OCI-LY7 (cell line): ENCODE measurements around the gene EED. TPM values are rescaled to one million over a fixed set of nuclear protein-coding genes. Genes with fewer than 3 reads are reported as not detected.
"Not testable (repeated sequence)": the region's sequence is repeated elsewhere in the genome, so short reads cannot be mapped to it uniquely, and the experiment has no call there.

ENCODE experiments used
- BruUV-seq: library from RNA; stranded (reverse); fragments of 400-500 nt; replicated peaks from 2 replicates; lab custom pipeline; 2021; lab: Mats Ljungman, UMichigan
- CTCF ChIA-PET: fragments of 300-600 bp; sonication (Branson Sonifier 250); formaldehyde crosslinking; loops from one replicate; lab custom pipeline; 2022; ENCODE audit warnings: antibody characterized with exemption; ENCODE audit not compliant: unreplicated experiment; lab: Charles Lee
- POLR2A ChIA-PET: fragments of 300-600 bp; sonication (Branson Sonifier 250); formaldehyde crosslinking; loops from one replicate; lab custom pipeline; 2022; ENCODE audit warnings: antibody characterized with exemption; lab: Charles Lee
- DNase-seq: peaks from one replicate; pipeline ENCODE4 v3.0.0-alpha.2; 2015; ENCODE audit warnings: low spot score
- H2AFZ ChIP-seq: fragments of 200-600 bp; sonication (generic), shearing (Covaris generic); 2 replicates; pipeline ENCODE4 v1.6.1; 2014; ENCODE audit warnings: mild to moderate bottlenecking, antibody characterized with exemption, low read length, moderate library complexity
- H3K27ac ChIP-seq: fragments of 200-600 bp; sonication (generic); 2 replicates; pipeline ENCODE4 v1.5.1; 2014; ENCODE audit warnings: mixed run types, low read depth, mild to moderate bottlenecking, moderate library complexity, low read length, inconsistent platforms; ENCODE audit not compliant: poor library complexity, severe bottlenecking
- H3K36me3 ChIP-seq: fragments of 200-600 bp; sonication (generic); 2 replicates; pipeline ENCODE4 v1.6.1; 2014; ENCODE audit warnings: mild to moderate bottlenecking, antibody characterized with exemption, low read length, moderate library complexity, mixed read lengths; ENCODE audit not compliant: insufficient read depth
- H3K4me1 ChIP-seq: fragments of 200-600 bp; sonication (generic); 2 replicates; pipeline ENCODE4 v1.5.1; 2014; ENCODE audit warnings: mild to moderate bottlenecking, low read length; ENCODE audit not compliant: insufficient read depth, poor library complexity, severe bottlenecking
- H3K4me2 ChIP-seq: fragments of 200-600 bp; sonication (generic); 2 replicates; pipeline ENCODE4 v1.6.1; 2014; ENCODE audit warnings: mild to moderate bottlenecking, low read length
- H3K4me3 ChIP-seq: fragments of 200-600 bp; sonication (generic); 2 replicates; pipeline ENCODE4 v1.5.1; 2014; ENCODE audit warnings: mild to moderate bottlenecking, low read depth, low read length; ENCODE audit not compliant: poor library complexity, severe bottlenecking
- H3K79me2 ChIP-seq: fragments of 200-600 bp; sonication (generic); 2 replicates; pipeline ENCODE4 v1.6.1; 2016; ENCODE audit warnings: low read depth, mild to moderate bottlenecking, low read length, moderate library complexity, mixed read lengths; ENCODE audit not compliant: insufficient read depth
- H3K9me2 ChIP-seq: fragments of 200-600 bp; sonication (generic); 2 replicates; pipeline ENCODE4 v1.6.1; 2016; ENCODE audit warnings: mild to moderate bottlenecking, low read length, mixed read lengths; ENCODE audit not compliant: insufficient read depth
- H3K9me3 ChIP-seq: fragments of 200-600 bp; sonication (generic); 2 replicates; pipeline ENCODE4 v1.6.1; 2014; ENCODE audit warnings: mild to moderate bottlenecking, mixed run types, low read length, mixed read lengths
- H4K20me1 ChIP-seq: fragments of 200-600 bp; sonication (generic); 2 replicates; pipeline ENCODE4 v1.6.1; 2014; ENCODE audit warnings: mild to moderate bottlenecking, antibody characterized with exemption, low read length, moderate library complexity, mixed read lengths; ENCODE audit not compliant: insufficient read depth
- CTCF ChIP-seq: fragments of 200-600 bp; sonication (generic); conservative IDR thresholded peaks from 2 replicates; pipeline ENCODE4 v1.5.1; 2014; ENCODE audit warnings: mild to moderate bottlenecking, antibody characterized with exemption, low read length, moderate library complexity, mixed read lengths
- EZH2phosphoT487 ChIP-seq: fragments of 200-600 bp; sonication (generic); IDR thresholded peaks from 2 replicates; pipeline ENCODE4 v1.6.1; 2018; ENCODE audit warnings: low read depth, borderline replicate concordance, mild to moderate bottlenecking, mixed run types, antibody characterized with exemption, low read length, moderate library complexity, mixed read lengths
- intact Hi-C: fragments of 100-400 bp; cut with micrococcal nuclease; formaldehyde crosslinking; loops from one replicate; pipeline ENCODE4 v1.10.0; 2022; ENCODE audit not compliant: unreplicated experiment
- total RNA-seq, 2 experiments: library from RNA; depleted of rRNA in 1 of 2; stranded (reverse); fragments of >200 nt in 1 of 2; shearing (Covaris generic) in 1 of 2; gene quantifications; 2 replicates each; pipeline ENCODE4 v1.2.3, GENCODE V29; 2014 to 2022

The EED gene
- total RNA-seq, 2 experiments from 2014 or later = 25.2 to 40.2 TPM

GRCh38 chr11:86288776-86289507, 44.4 kb downstream of the EED start:
- Histone ChIP-seq H3K9me2 (no peaks in the 10 kb centered on the region), H3K27ac (no peak overlapping the region), H3K4me2 (no peak overlapping the region), H3K9me3 (no peaks in the 10 kb centered on the region), H3K36me3 (peaks cover 7% of the 10 kb centered on the region; the same call in 1 of the 2 replicates), H3K4me3 (no peak overlapping the region), H4K20me1 (no peaks in the 10 kb centered on the region), H2AFZ (no peak overlapping the region), H3K79me2 (no peaks in the 10 kb centered on the region), H3K4me1 (no peaks in the 10 kb centered on the region)
- intact Hi-C loops = no loop called here
- ChIA-PET POLR2A (no interaction called here), CTCF (no interaction called here)
- DNase-seq = no peak
- TF ChIP-seq EZH2phosphoT487 = no peak
- TF ChIP-seq CTCF = no peak
- BruUV-seq = no TSS peak

- BruUV-seq, DNase-seq: not testable (repeated sequence)
- POLR2A ChIA-PET = interaction anchor here (0.7 to 0.9 kb wide), 3 partner anchors 272 to 1123 kb away, joined by 3 to 4 read pairs (median 3); no protein-coding TSS in a partner anchor
These were observed 45.1 kb downstream of the EED start for GRCh38 chr11:86289508-86290280.

GRCh38 chr11:86291466-86292262, 47.1 kb downstream of the EED start:
- Histone ChIP-seq H3K4me2 (0 out of 2 replicates have a peak overlapping the region, but pooled peaks have one; percentile 16), H3K9me3 (no peaks in the 10 kb centered on the region), H3K4me3 (no peak overlapping the region), H2AFZ (no peak overlapping the region), H3K79me2 (no peaks in the 10 kb centered on the region), H3K9me2 (no peaks in the 10 kb centered on the region), H3K36me3 (no peaks in the 10 kb centered on the region), H3K27ac (no peak overlapping the region), H3K4me1 (no peaks in the 10 kb centered on the region), H4K20me1 (no peaks in the 10 kb centered on the region)
- intact Hi-C loops = loop anchor here (1.0 to 2.0 kb wide), 3 partner anchors 249 to 437 kb away; no protein-coding TSS in a partner anchor
- BruUV-seq = no TSS peak
- POLR2A ChIA-PET = interaction anchor here (0.6 to 1.5 kb wide), 8 partner anchors 10 to 593 kb away, joined by 3 to 5 read pairs (median 3); partner anchors contain the start of gene HIKESHI
- peak; percentile 67 for DNase-seq
- TF ChIP-seq CTCF (peak; percentile 93), EZH2phosphoT487 (no peak)
- CTCF ChIA-PET = no interaction called here

More at GRCh38 chr11:86289508-86290280, 45.1 kb downstream of the EED start:
- H3K4me3 ChIP-seq, H3K9me3 ChIP-seq, H2AFZ ChIP-seq, H3K79me2 ChIP-seq, H3K4me1 ChIP-seq, H3K27ac ChIP-seq, H4K20me1 ChIP-seq, H3K9me2 ChIP-seq, H3K36me3 ChIP-seq, H3K4me2 ChIP-seq, CTCF ChIA-PET: not testable (repeated sequence)
- intact Hi-C loops = loop anchor here (2.0 kb wide), 2 partner anchors 247 to 349 kb away; no protein-coding TSS in a partner anchor
